ENCODE data around the gene MXRA7.
A peak's percentile ranks its signal among the peaks of the same experiment; 100 is the strongest.
"Not testable (repeated sequence)": the region's sequence is repeated elsewhere in the genome, so short reads cannot be mapped to it uniquely, and the experiment has no call there.

MXRA7 gene

GRCh38 chr17:76734080-76734840, 23.5 kb upstream of the MXRA7 start:
- TF ChIP-seq ZFX (IDR thresholded peaks at IDR 0.05), result no peak
- TF ChIP-seq CTCF (conservative IDR thresholded peaks at IDR 0.05), result no peak

GRCh38 chr17:76733618-76733957, 22.8 kb upstream of the MXRA7 start:
- no peak overlapping the region for H3K27ac ChIP-seq
- no peak for TF ChIP-seq CTCF (conservative IDR thresholded peaks at IDR 0.05)
- no peak for TF ChIP-seq ZFX (IDR thresholded peaks at IDR 0.05)

More at GRCh38 chr17:76734080-76734840, 23.5 kb upstream of the MXRA7 start:
- no peak overlapping the region for H3K27ac ChIP-seq

- TF ChIP-seq ZFX (IDR thresholded peaks at IDR 0.05) (no peak), CTCF (conservative IDR thresholded peaks at IDR 0.05) (no peak)
- H3K27ac ChIP-seq, result no peak overlapping the region
Observed at GRCh38 chr17:76732734-76733617, 22.2 kb upstream of the MXRA7 start.

- not testable (repeated sequence) for H3K27ac ChIP-seq
Observed at GRCh38 chr17:76731800-76732733, 21.3 kb upstream of the MXRA7 start.

- TF ChIP-seq ZFX (IDR thresholded peaks at IDR 0.05) (no peak), CTCF (conservative IDR thresholded peaks at IDR 0.05) (no peak)
- H3K27ac ChIP-seq, result peak overlapping the region; percentile 97
Observed at GRCh38 chr17:76727745-76728456, 17.1 kb upstream of the MXRA7 start.

GRCh38 chr17:76726776-76727718, 16.3 kb upstream of the MXRA7 start, which contains the start of gene METTL23:
METTL23 (plus strand) TSS chr17:76726839; CDS start chr17:76729711, 2,872 bp downstream.
- peak within 1 kb of the TSS; percentile 97 for H3K27ac ChIP-seq
- TF ChIP-seq ZFX (IDR thresholded peaks at IDR 0.05) (no peak), CTCF (conservative IDR thresholded peaks at IDR 0.05) (peak; percentile 88)
